Activated T-helper 17 cell treated with anti-CD3 and anti-CD28 coated beads, Interleukin-2, amount 50 U/mL, for 72 hours (primary cell): ENCODE data around the gene TMEM59L. TPM values are rescaled to one million over a fixed set of nuclear protein-coding genes. Genes with fewer than 3 reads are reported as not detected.

ENCODE experiments used
- ATAC-seq: fragments of 150-1000 bp; cut with Tn5 transposase; replicated peaks from 2 replicates; pipeline ENCODE4 v1.10.0; 2021; ENCODE audit warnings: mild to moderate bottlenecking, moderate library complexity
- H3K27ac Mint-ChIP-seq: one replicate; pipeline ENCODE4 v1.8.0; 2022; ENCODE audit warnings: mixed read lengths
- H3K27me3 Mint-ChIP-seq: one replicate; pipeline ENCODE4 v1.8.0; 2022; ENCODE audit warnings: mixed read lengths
- H3K36me3 Mint-ChIP-seq: one replicate; pipeline ENCODE4 v1.8.0; 2022; ENCODE audit warnings: low read depth, mild to moderate bottlenecking, mixed read lengths
- H3K4me1 Mint-ChIP-seq: one replicate; pipeline ENCODE4 v1.8.0; 2022; ENCODE audit warnings: mixed read lengths
- H3K4me3 Mint-ChIP-seq: one replicate; pipeline ENCODE4 v1.8.0; 2022; ENCODE audit warnings: mild to moderate bottlenecking, mixed read lengths
- H3K9me3 Mint-ChIP-seq: one replicate; pipeline ENCODE4 v1.8.0; 2022; ENCODE audit warnings: mixed read lengths
- total RNA-seq, 2 donors: library from RNA; stranded (reverse); gene quantifications; one replicate each; pipeline ENCODE4 v1.2.3, GENCODE V29; 2022

Gene TMEM59L
- total RNA-seq, 2 donors from 2014 or later: 0.48 TPM; not detected in 1

- Mint-ChIP-seq H3K27ac (no peak overlapping the region), H3K36me3 (peaks cover 6% of the 10 kb centered on the region)
These were observed 50.5 kb downstream of the TMEM59L start for GRCh38 chr19:18662972-18663732.

GRCh38 chr19:18663940-18664530 lies 51.4 kb downstream of the TMEM59L start:
- Mint-ChIP-seq H3K27ac (no peak overlapping the region), H3K9me3 (no peaks in the 10 kb centered on the region), H3K4me1 (peaks cover 2% of the 10 kb centered on the region), H3K27me3 (no peaks in the 10 kb centered on the region), H3K36me3 (peaks cover 6% of the 10 kb centered on the region), H3K4me3 (no peak overlapping the region)
- ATAC-seq: no peak

More at GRCh38 chr19:18662972-18663732, 50.5 kb downstream of the TMEM59L start:
- ATAC-seq: no peak
- Mint-ChIP-seq H3K4me1 (peaks cover 11% of the 10 kb centered on the region), H3K4me3 (no peak overlapping the region), H3K9me3 (no peaks in the 10 kb centered on the region), H3K27me3 (no peaks in the 10 kb centered on the region)

- peaks cover 18% of the 10 kb centered on the region for H3K36me3 Mint-ChIP-seq
- no peak overlapping the region for H3K4me3 Mint-ChIP-seq
- no peaks in the 10 kb centered on the region for H3K9me3 Mint-ChIP-seq
- no peaks in the 10 kb centered on the region for H3K4me1 Mint-ChIP-seq
- no peak for ATAC-seq
- H3K27me3 Mint-ChIP-seq: no peaks in the 10 kb centered on the region
- H3K27ac Mint-ChIP-seq: no peak overlapping the region
These were observed 53.1 kb downstream of the TMEM59L start for GRCh38 chr19:18665771-18666202.

- no peak overlapping the region for H3K4me3 Mint-ChIP-seq
- no peaks in the 10 kb centered on the region for H3K9me3 Mint-ChIP-seq
- no peaks in the 10 kb centered on the region for H3K27me3 Mint-ChIP-seq
- peaks cover 18% of the 10 kb centered on the region for H3K36me3 Mint-ChIP-seq
- H3K4me1 Mint-ChIP-seq: no peaks in the 10 kb centered on the region
- ATAC-seq: no peak
- H3K27ac Mint-ChIP-seq: no peak overlapping the region
These were observed 53.6 kb downstream of the TMEM59L start for GRCh38 chr19:18666317-18666716.

- Mint-ChIP-seq H3K4me3 (no peak overlapping the region), H3K36me3 (peaks cover 18% of the 10 kb centered on the region), H3K9me3 (no peaks in the 10 kb centered on the region), H3K27me3 (no peaks in the 10 kb centered on the region), H3K4me1 (no peaks in the 10 kb centered on the region), H3K27ac (no peak overlapping the region)
- no peak for ATAC-seq
These were observed 54.1 kb downstream of the TMEM59L start for GRCh38 chr19:18666784-18667183.

GRCh38 chr19:18667531-18668251 lies 55.0 kb downstream of the TMEM59L start:
- Mint-ChIP-seq H3K27ac (no peak overlapping the region), H3K36me3 (peaks cover 18% of the 10 kb centered on the region), H3K4me3 (no peak overlapping the region), H3K27me3 (no peaks in the 10 kb centered on the region), H3K9me3 (no peaks in the 10 kb centered on the region), H3K4me1 (no peaks in the 10 kb centered on the region)
- ATAC-seq: no peak

- Mint-ChIP-seq H3K27me3 (no peaks in the 10 kb centered on the region), H3K9me3 (no peaks in the 10 kb centered on the region), H3K4me3 (no peak overlapping the region), H3K36me3 (peaks cover 18% of the 10 kb centered on the region), H3K27ac (no peak overlapping the region), H3K4me1 (no peaks in the 10 kb centered on the region)
- no peak for ATAC-seq
These were observed 55.6 kb downstream of the TMEM59L start for GRCh38 chr19:18668252-18668631.

GRCh38 chr19:18668744-18669523 lies 56.3 kb downstream of the TMEM59L start:
- H3K9me3 Mint-ChIP-seq: no peaks in the 10 kb centered on the region
- H3K27ac Mint-ChIP-seq: no peak overlapping the region
- H3K4me1 Mint-ChIP-seq: no peaks in the 10 kb centered on the region
- ATAC-seq: no peak
- no peaks in the 10 kb centered on the region for H3K27me3 Mint-ChIP-seq
- peaks cover 18% of the 10 kb centered on the region for H3K36me3 Mint-ChIP-seq
- H3K4me3 Mint-ChIP-seq: no peak overlapping the region

GRCh38 chr19:18669524-18669817 lies 56.8 kb downstream of the TMEM59L start:
- Mint-ChIP-seq H3K4me1 (no peaks in the 10 kb centered on the region), H3K27ac (no peak overlapping the region), H3K4me3 (no peak overlapping the region), H3K9me3 (no peaks in the 10 kb centered on the region), H3K36me3 (peaks cover 18% of the 10 kb centered on the region), H3K27me3 (no peaks in the 10 kb centered on the region)
- ATAC-seq: no peak

GRCh38 chr19:18669883-18670282 lies 57.2 kb downstream of the TMEM59L start:
- Mint-ChIP-seq H3K9me3 (no peaks in the 10 kb centered on the region), H3K36me3 (peaks cover 18% of the 10 kb centered on the region), H3K27ac (no peak overlapping the region), H3K4me1 (no peaks in the 10 kb centered on the region), H3K4me3 (no peak overlapping the region), H3K27me3 (no peaks in the 10 kb centered on the region)
- no peak for ATAC-seq

GRCh38 chr19:18670312-18670711 lies 57.6 kb downstream of the TMEM59L start:
- H3K27me3 Mint-ChIP-seq: no peaks in the 10 kb centered on the region
- H3K27ac Mint-ChIP-seq: no peak overlapping the region
- ATAC-seq: no peak
- no peak overlapping the region for H3K4me3 Mint-ChIP-seq
- H3K4me1 Mint-ChIP-seq: no peaks in the 10 kb centered on the region
- peaks cover 18% of the 10 kb centered on the region for H3K36me3 Mint-ChIP-seq
- H3K9me3 Mint-ChIP-seq: no peaks in the 10 kb centered on the region

Other genes with a start within 250 kb of the TMEM59L start
- under 1 TPM; 0.45 to 0.50 TPM for gene GDF15, start 226.7 kb upstream of the TMEM59L start, total RNA-seq
- gene LRRC25, start 215.2 kb upstream of the TMEM59L start, total RNA-seq: not detected
- 100 to 1,000 TPM in 1 of 2 donors, 10 to 100 TPM in 1; 73.8 to 169 TPM for gene SSBP4, start 193.5 kb upstream of the TMEM59L start, total RNA-seq
- gene ISYNA1, start 174.7 kb upstream of the TMEM59L start, total RNA-seq: 10 to 100 TPM; 15.9 to 22.0 TPM
- 10 to 100 TPM; 23.7 to 41.8 TPM for gene ELL, start 90.8 kb upstream of the TMEM59L start, total RNA-seq
- 100 to 1,000 TPM; 222 to 320 TPM for gene FKBP8, start 69.3 kb upstream of the TMEM59L start, total RNA-seq
- 100 to 1,000 TPM; 116 to 118 TPM for gene KXD1, start 55.0 kb upstream of the TMEM59L start, total RNA-seq
- gene UBA52, start 41.0 kb upstream of the TMEM59L start, total RNA-seq: 1,000 to 10,000 TPM; 1,569 to 1,681 TPM
- 10 to 100 TPM; 36.3 to 46.6 TPM for gene REX1BD, start 24.1 kb upstream of the TMEM59L start, total RNA-seq
- gene CRLF1, start 6.1 kb upstream of the TMEM59L start, total RNA-seq: not detected
- 10 to 100 TPM; 10.6 to 11.4 TPM for gene KLHL26, start 24.2 kb downstream of the TMEM59L start, total RNA-seq
- 10 to 100 TPM in 1 of 2 donors, 1 to 10 TPM in 1; 7.8 to 13.6 TPM for gene CRTC1, start 70.8 kb downstream of the TMEM59L start, total RNA-seq
- gene COMP, start 178.4 kb downstream of the TMEM59L start, total RNA-seq: not detected
- gene UPF1, start 219.1 kb downstream of the TMEM59L start, total RNA-seq: 10 to 100 TPM; 64.9 to 90.1 TPM